ENCODE measurements around the gene POLR2J.
A peak's percentile ranks its signal among the peaks of the same experiment; 100 is the strongest.
"Not testable (repeated sequence)": the region's sequence is repeated elsewhere in the genome, so short reads cannot be mapped to it uniquely, and the experiment has no call there.

POLR2J gene

GRCh38 chr7:102478314-102479208 is at the start of gene POLR2J:
Gene POLR2J (minus strand): TSS chr7:102478922. CDS start chr7:102478860, 62 bp downstream.
- peak; percentile 76 to 97 for DNase-seq (ENCODE audit: low read depth in 2 of 2)

- not testable (repeated sequence) for DNase-seq (ENCODE audit: low read depth in 2 of 2)
Observed at GRCh38 chr7:102527822-102528793, 49.4 kb upstream of the POLR2J start.

GRCh38 chr7:102527182-102527581 is 48.5 kb upstream of the POLR2J start:
- DNase-seq (ENCODE audit: low read depth in 2 of 2): not testable (repeated sequence)

DNA sequence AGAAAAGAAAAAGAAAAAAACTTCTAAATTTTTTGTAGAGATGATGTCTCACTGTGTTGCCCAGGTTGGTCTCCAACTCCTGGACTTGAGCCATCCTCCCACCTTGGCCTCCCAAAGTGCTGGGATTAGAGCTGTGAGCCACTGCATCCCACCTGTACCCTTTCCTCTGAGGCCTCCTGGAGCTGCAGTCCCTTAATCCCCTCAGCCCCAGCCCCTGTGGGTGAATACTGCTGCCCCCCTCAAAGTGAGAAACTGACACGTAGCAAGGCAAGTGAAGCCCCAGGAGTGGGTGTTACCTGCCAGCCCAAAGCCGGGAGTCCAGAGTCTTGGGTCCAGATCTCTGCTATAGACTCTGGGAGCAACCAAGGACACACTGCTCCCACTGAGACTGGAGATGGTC is 46.1 kb upstream of the POLR2J start:
- not testable (repeated sequence) for DNase-seq (ENCODE audit: low read depth in 2 of 2)

DNA sequence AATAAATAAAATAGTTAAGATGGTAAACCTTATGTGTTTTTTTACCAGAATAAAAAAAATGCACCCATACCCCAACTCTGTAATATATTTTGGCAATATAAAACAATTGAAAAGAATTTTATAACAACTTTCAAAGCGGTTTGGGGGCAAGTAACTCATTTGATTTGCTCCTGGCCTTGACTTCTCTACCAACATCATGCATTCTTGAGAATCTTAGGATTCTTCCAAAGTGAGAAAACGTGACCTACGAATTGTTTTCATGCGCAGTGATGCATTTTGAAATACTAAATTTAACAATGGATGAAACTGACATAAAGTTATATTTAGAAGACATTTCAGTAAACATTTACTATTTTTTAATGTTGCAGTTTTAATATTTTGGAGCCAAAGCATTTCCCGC is 42.1 kb upstream of the POLR2J start:
- not testable (repeated sequence) for DNase-seq (ENCODE audit: low read depth in 2 of 2)

DNA sequence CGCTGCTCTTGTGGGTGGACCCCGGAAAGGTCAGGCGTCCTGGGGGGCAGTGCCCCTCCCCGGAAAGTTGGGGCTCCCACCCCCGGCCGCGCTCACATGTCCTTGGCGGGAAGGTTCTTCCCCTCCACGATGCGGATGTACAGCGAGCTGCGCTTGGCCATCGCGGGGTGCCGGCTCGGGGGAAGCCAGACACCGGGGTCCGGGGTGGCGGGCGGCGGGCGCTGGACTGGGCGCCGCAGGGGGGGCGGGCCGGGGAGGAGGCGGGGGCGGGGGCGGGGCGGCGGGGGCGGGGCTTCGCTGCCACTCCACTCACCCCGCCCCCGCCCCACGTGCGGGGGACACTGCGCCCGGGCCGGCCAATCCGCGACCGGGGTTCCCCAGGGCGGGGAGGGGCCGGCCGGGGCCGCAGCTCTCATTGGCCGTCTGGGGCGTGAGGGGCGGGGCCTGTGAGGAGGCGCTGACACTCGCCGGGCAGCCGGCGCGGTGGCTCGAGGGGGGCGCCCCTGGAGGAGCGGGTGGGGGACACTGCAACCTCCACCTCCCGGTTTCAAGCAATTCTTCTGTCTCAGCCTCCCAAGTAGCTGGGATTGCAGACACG is 38.9 kb upstream of the POLR2J start, which contains the start of gene RASA4B:
Gene RASA4B, minus strand, starts transcription at position 228 of the 598 bp plus-strand sequence. Its CDS starts 67 bp downstream, at position 161.
- not testable (repeated sequence) for DNase-seq (ENCODE audit: low read depth in 2 of 2)

DNA sequence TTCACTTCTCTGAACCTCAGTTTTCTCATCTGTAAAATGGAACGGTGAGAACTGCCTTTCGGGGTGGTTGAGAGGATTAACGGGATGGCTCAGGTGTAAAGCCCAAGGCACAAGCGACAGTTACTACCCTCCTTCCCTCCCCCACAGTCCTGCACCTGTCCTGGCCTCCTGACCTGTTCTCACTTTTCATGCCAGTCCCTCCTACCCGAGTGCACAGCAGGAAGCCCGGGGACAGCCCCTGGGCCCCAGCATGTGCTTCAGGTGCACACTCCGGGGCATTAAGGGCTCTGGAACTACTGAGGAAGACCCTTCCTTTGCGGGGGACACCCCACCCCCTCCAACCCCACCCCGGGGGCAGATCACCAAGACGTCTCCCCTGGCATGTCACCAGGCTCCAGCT is 38.2 kb upstream of the POLR2J start:
- not testable (repeated sequence) for DNase-seq (ENCODE audit: low read depth in 2 of 2)

DNA sequence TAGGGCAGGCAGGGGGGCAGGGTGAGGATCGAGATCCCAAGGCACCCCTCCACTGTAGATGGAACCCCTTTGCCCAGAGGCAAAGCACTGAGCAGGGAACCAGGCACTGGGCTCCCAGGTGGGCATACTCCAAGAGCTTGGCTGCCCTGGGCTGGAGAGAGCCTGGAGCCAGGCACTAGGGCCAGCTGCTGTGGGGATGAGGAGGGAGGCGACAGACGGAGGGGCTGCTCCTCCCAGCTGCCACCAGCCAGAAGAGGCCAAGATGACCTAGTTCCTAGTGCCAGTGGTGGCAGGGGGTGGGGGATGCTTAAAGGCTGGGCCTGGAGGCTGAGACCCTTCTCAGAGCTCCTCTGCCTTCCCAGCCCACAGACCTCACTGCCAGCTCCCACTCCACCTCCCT is 37.2 kb upstream of the POLR2J start:
- not testable (repeated sequence) for DNase-seq (ENCODE audit: low read depth in 2 of 2)

- DNase-seq (ENCODE audit: low read depth in 2 of 2): not testable (repeated sequence)
Observed at GRCh38 chr7:102514881-102515721, 36.4 kb upstream of the POLR2J start.

- not testable (repeated sequence) for DNase-seq (ENCODE audit: low read depth in 2 of 2)
Observed at GRCh38 chr7:102512642-102513221, 34.0 kb upstream of the POLR2J start.

GRCh38 chr7:102511860-102512522 is 33.3 kb upstream of the POLR2J start:
- not testable (repeated sequence) for DNase-seq (ENCODE audit: low read depth in 2 of 2)

GRCh38 chr7:102510575-102510974 is 31.9 kb upstream of the POLR2J start:
- not testable (repeated sequence) for DNase-seq (ENCODE audit: low read depth in 2 of 2)

GRCh38 chr7:102507410-102508088 is 28.8 kb upstream of the POLR2J start:
- DNase-seq (ENCODE audit: low read depth in 2 of 2): not testable (repeated sequence)

GRCh38 chr7:102505298-102506185 is 26.8 kb upstream of the POLR2J start:
- not testable (repeated sequence) for DNase-seq (ENCODE audit: low read depth in 2 of 2)

DNA sequence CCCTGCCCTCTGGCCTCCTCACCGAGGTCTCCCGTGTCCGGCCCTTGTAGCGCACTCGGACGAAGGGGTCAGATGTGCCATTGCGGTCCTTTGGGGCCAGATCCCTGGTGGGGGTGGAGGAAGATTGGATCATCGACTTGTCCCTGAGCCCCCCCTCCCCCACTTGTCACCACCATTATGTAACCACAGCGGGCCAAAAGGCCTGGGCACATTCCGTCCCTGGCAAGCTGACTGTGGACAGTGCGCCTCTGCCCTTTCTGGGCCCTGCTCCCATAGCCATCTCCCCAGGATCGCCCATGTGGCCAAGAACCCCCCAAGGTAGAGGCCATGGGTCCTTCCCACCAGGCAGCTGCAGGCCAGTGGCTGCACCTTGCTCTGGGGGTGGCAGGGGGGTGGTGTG is 24.4 kb upstream of the POLR2J start:
- DNase-seq (ENCODE audit: low read depth in 2 of 2): not testable (repeated sequence)

DNA sequence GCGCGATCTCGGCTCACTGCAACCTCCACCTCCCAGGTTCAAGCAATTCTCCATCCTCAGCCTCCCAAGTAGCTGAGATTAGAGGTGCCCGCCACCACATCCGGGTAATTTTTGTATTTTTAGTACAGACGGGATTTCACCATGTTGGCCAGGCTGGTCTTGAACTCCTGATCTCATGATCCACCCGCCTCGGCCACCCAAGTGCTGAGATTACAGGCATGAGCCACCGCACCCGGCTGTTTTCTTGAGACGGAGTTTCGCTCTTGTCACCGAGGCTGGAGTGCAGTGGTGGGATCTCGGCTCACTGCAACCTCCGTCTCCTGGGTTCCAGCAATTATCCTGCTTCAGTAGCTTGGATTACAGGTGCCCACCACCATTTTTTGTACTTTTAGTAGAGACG is 19.6 kb upstream of the POLR2J start:
- DNase-seq (ENCODE audit: low read depth in 2 of 2): not testable (repeated sequence)

- DNase-seq (ENCODE audit: low read depth in 2 of 2): not testable (repeated sequence)
Observed at GRCh38 chr7:102497308-102497707, 18.6 kb upstream of the POLR2J start.

DNA sequence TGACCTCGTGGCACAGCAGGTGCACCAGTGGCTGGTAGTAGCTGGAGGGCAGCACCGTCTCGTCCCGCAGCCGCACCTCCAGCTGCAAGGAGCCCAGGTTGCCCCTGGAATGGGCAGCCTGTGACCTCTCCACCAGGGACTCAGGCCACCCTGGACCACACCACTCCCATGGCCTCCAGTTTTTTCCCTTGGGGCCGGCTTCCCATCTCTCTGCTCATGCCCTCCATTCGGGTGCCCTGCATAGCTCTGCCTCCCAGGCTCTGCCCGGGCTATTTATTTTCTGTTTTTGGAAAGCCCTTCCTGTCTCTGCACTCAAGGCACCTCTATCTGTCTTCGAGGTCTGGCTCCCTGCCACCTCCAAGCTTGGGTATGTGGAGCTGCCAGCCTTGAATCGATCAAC is 18.1 kb upstream of the POLR2J start:
- not testable (repeated sequence) for DNase-seq (ENCODE audit: low read depth in 2 of 2)
